ENCODE data around the gene SHLD3. TPM values are rescaled to one million over a fixed set of nuclear protein-coding genes. Genes with fewer than 3 reads are reported as not detected.
A peak's percentile ranks its signal among the peaks of the same experiment; 100 is the strongest.
"Not testable (repeated sequence)": the region's sequence is repeated elsewhere in the genome, so short reads cannot be mapped to it uniquely, and the experiment has no call there.

The SHLD3 gene
- 6.6 TPM for polyA plus RNA-seq (2013)

DNA sequence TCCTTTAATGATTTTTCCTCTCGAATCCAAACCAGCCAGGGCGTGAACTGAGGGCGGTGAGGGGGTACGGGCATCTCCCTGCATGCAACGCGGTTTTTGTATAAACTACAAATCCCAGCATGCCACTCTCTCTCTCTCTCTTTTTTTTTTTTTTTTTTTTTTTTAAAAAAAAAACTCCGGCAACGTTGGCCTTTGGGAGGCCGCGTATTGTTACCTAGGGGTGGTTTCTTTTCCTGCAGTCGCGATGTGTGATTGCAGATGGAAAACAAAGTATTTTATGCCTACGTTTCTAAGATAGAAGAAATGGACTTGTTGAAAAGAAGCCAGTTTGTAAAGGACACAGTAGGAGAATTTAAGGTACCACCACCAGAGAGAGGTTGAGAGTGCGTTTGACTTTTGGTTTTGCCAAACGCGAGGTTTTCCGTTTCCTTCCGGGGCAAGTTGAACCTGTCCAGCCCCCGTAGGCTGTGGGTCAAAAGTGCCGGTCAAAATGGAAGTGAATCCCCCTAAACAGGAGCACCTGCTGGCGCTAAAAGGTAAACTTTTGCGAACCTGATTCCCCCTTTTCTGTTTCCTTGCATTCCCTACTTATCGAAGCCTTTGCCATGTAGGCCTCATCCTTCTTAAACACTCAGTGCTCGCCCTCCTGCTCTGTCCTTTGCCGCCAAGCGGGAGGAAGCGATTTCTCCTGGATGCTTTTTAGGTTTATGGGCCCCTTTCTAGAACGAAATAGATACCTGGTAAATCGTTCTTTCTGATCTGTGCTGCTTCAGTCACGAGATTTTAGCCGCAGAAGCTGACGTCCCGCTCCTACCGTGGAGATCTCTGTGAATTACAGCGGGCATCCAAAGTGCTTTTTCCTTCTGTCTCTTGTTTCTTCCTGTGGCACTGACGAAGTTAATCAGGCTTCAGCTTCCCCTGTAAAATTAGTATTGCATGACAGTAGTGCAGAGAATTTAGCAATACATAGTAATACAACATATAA, at the start of gene SHLD3, which contains the start of gene TRAPPC13:
SHLD3 (plus strand) TSS at position 457 of the 985 bp plus-strand sequence. CDS start 4,561 bp downstream, outside the sequence.
TRAPPC13 (plus strand) TSS at position 457 of the 985 bp plus-strand sequence; CDS start at position 491, 34 bp downstream.
- H3K36me3 ChIP-seq (ENCODE audit: control insufficient read depth in 4 of 4, insufficient read depth in 4 of 4, low read length in 3 of 4), result peaks cover 0 to 8% (median 3%) of the 10 kb centered on the region in 4 experiments
- peak within 1 kb of the TSS; percentile 88 to 93 for H3K27ac ChIP-seq (ENCODE audit: insufficient read depth in 1 of 2, low read depth in 1 of 2, low read length in 2 of 2, poor library complexity in 1 of 2, severe bottlenecking in 2 of 2)
- 0% methylated on average over 26 of the region's 36 CpGs for WGBS (ENCODE audit: insufficient coverage)
- DNase-seq, result peak; percentile 92 to 96 (median 96)
- peak within 1 kb of the TSS; percentile 89 to 100 (median 98) for H3K4me3 ChIP-seq (ENCODE audit: control insufficient read depth in 1 of 7, extremely low read depth in 1 of 7, insufficient read depth in 4 of 7, low read depth in 2 of 7, low read length in 6 of 7)
- peaks cover 20 to 31% (median 25%) of the 10 kb centered on the region in 4 experiments for H3K4me1 ChIP-seq (ENCODE audit: control extremely low read depth in 1 of 4, control insufficient read depth in 4 of 4, insufficient read depth in 4 of 4, low read length in 3 of 4)
- ChIA-PET POLR2A (interaction anchor here (0.9 kb wide), 1 partner anchor 74 kb away, joined by 3 read pairs; no protein-coding TSS in a partner anchor), CTCF (interaction anchor here (1.3 kb wide), 1 partner anchor 17 kb away, joined by 3 read pairs; no protein-coding TSS in a partner anchor)
- no peaks in the 10 kb centered on the region for H3K27me3 ChIP-seq (replicated peaks in 2 of 5; ENCODE audit: control insufficient read depth in 4 of 5, insufficient read depth in 5 of 5, low read length in 4 of 5)
- H3K9me3 ChIP-seq (ENCODE audit: control extremely low read depth in 1 of 5, control insufficient read depth in 4 of 5, insufficient read depth in 2 of 5, low read depth in 1 of 5, low read length in 4 of 5), result no peaks in the 10 kb centered on the region

DNA sequence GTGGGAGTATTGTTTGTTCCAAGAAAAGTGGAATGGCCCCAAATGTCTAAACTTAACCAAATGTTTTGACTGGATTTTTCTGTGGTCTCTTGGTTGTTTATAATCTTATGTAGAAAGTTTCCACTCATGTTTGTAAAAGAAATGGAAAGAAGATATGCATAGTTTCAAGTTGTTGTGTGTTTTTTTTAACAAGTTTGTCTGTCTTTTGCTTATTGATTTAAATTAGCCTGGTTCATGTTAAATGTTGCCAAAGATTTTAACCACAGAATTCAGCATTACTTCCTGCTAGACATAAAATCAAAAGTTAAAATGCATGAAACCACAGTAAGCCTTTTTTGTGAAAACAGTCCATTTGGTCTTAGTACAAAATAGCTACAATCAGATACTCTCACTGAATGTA, 47.7 kb upstream of the SHLD3 start:
- CTCF ChIA-PET, result no interaction called here
- POLR2A ChIA-PET, result no interaction called here
- H3K27ac ChIP-seq (ENCODE audit: insufficient read depth in 1 of 2, low read depth in 1 of 2, low read length in 2 of 2, poor library complexity in 1 of 2, severe bottlenecking in 2 of 2), result no peak overlapping the region
- no peak overlapping the region for H3K4me3 ChIP-seq (ENCODE audit: control insufficient read depth in 1 of 7, extremely low read depth in 1 of 7, insufficient read depth in 4 of 7, low read depth in 2 of 7, low read length in 6 of 7)
- no peaks in the 10 kb centered on the region for H3K9me3 ChIP-seq (ENCODE audit: control extremely low read depth in 1 of 5, control insufficient read depth in 4 of 5, insufficient read depth in 2 of 5, low read depth in 1 of 5, low read length in 4 of 5)
- no peak for DNase-seq
- H3K36me3 ChIP-seq (ENCODE audit: control insufficient read depth in 4 of 4, insufficient read depth in 4 of 4, low read length in 3 of 4), result peaks cover 13 to 50% (median 35%) of the 10 kb centered on the region in 4 experiments
- H3K4me1 ChIP-seq (ENCODE audit: control extremely low read depth in 1 of 4, control insufficient read depth in 4 of 4, insufficient read depth in 4 of 4, low read length in 3 of 4), result no peaks in the 10 kb centered on the region
- no peaks in the 10 kb centered on the region for H3K27me3 ChIP-seq (replicated peaks in 2 of 5; ENCODE audit: control insufficient read depth in 4 of 5, insufficient read depth in 5 of 5, low read length in 4 of 5)

DNA sequence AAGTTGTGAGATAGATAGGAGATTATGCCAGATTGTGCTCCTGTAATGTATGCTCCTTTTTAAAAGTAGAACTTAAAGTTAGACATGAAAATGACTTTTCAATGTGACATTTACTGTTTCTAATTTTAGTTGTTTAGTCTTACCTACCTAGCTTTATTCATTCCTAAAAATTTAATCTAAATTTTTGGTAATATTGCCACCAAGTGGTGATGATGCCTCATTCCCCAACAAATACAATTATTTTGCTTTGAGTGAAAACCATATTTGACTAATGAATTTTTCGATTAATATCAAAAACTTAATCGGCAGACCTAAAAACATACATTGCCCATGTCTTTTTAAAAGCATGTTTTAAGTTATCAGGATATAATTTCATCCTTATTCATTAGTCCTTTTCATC, 36.1 kb upstream of the SHLD3 start:
- WGBS (ENCODE audit: insufficient coverage), result no CpG with 5 or more reads among the region's 2 CpGs
- Histone ChIP-seq H3K9me3 (ENCODE audit: control extremely low read depth in 1 of 5, control insufficient read depth in 4 of 5, insufficient read depth in 2 of 5, low read depth in 1 of 5, low read length in 4 of 5) (no peaks in the 10 kb centered on the region), H3K4me3 (ENCODE audit: control insufficient read depth in 1 of 7, extremely low read depth in 1 of 7, insufficient read depth in 4 of 7, low read depth in 2 of 7, low read length in 6 of 7) (no peak overlapping the region), H3K27me3 (replicated peaks in 2 of 5; ENCODE audit: control insufficient read depth in 4 of 5, insufficient read depth in 5 of 5, low read length in 4 of 5) (no peaks in the 10 kb centered on the region), H3K4me1 (ENCODE audit: control extremely low read depth in 1 of 4, control insufficient read depth in 4 of 4, insufficient read depth in 4 of 4, low read length in 3 of 4) (no peaks in the 10 kb centered on the region), H3K27ac (ENCODE audit: insufficient read depth in 1 of 2, low read depth in 1 of 2, low read length in 2 of 2, poor library complexity in 1 of 2, severe bottlenecking in 2 of 2) (no peak overlapping the region), H3K36me3 (ENCODE audit: control insufficient read depth in 4 of 4, insufficient read depth in 4 of 4, low read length in 3 of 4) (peaks cover 24 to 73% (median 52%) of the 10 kb centered on the region in 4 experiments)
- peak in 1 of 3 donors; percentile 6 for DNase-seq
- POLR2A ChIA-PET, result no interaction called here
- CTCF ChIA-PET, result interaction anchor here (1.3 to 3.2 kb wide), 2 partner anchors 10 to 19 kb away, joined by 5 to 10 read pairs; no protein-coding TSS in a partner anchor

DNA sequence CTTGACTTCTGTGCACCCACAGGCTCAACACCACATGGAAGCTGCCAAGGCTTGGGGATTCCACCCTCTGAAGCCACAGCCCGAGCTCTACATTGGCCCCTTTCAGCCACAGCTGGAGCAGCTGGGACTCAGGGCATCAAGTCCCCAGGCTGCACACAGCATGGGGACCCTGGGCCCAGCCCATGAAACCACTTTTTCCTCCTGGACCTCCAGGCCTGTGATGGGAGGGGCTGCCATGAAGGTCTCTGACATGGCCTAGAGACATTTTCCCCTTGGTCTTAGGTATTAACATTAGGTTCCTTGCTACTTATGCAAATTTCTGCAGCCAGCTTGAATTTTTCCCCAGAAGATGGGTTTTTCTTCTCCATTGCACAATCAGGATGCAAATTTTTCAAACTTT, 23.1 kb upstream of the SHLD3 start:
- Histone ChIP-seq H3K36me3 (ENCODE audit: control insufficient read depth in 4 of 4, insufficient read depth in 4 of 4, low read length in 3 of 4) (peaks cover 32 to 92% (median 44%) of the 10 kb centered on the region in 4 experiments), H3K9me3 (ENCODE audit: control extremely low read depth in 1 of 5, control insufficient read depth in 4 of 5, insufficient read depth in 2 of 5, low read depth in 1 of 5, low read length in 4 of 5) (peaks cover 1 to 25% (median 6%) of the 10 kb centered on the region in 5 experiments)
- POLR2A ChIA-PET; H3K27ac ChIP-seq (ENCODE audit: insufficient read depth in 1 of 2, low read depth in 1 of 2, low read length in 2 of 2, poor library complexity in 1 of 2, severe bottlenecking in 2 of 2); DNase-seq; H3K4me3 ChIP-seq (ENCODE audit: control insufficient read depth in 1 of 7, extremely low read depth in 1 of 7, insufficient read depth in 4 of 7, low read depth in 2 of 7, low read length in 6 of 7); H3K4me1 ChIP-seq (ENCODE audit: control extremely low read depth in 1 of 4, control insufficient read depth in 4 of 4, insufficient read depth in 4 of 4, low read length in 3 of 4); CTCF ChIA-PET; H3K27me3 ChIP-seq (replicated peaks in 2 of 5; ENCODE audit: control insufficient read depth in 4 of 5, insufficient read depth in 5 of 5, low read length in 4 of 5): not testable (repeated sequence)
- WGBS (ENCODE audit: insufficient coverage), result no CpG with 5 or more reads among the region's 1 CpG

DNA sequence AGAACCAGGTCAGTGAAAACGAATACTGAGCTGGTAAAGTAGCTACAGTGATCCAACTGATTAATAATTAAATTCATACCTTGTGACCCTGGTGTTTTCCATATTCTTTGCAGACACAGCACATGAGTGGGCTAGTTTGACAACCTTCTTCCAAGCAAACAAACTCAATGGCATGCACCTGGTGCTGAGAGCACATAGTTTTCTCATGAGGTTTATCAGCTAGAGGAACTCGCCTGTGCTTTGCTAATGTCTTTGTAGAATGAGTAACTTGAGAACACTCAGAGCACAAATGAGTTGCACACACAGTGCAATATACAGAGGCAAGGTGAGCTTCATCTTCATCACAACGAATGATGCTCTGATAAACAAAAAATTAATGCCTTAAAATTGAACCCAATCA, 13.3 kb upstream of the SHLD3 start:
- WGBS (ENCODE audit: insufficient coverage), result 100% methylated on average over 1 of the region's 3 CpGs
- DNase-seq, result no peak
- CTCF ChIA-PET, result interaction anchor here (1.4 kb wide), 1 partner anchor 20 kb away, joined by 3 read pairs; no protein-coding TSS in a partner anchor
- H3K4me1 ChIP-seq (ENCODE audit: control extremely low read depth in 1 of 4, control insufficient read depth in 4 of 4, insufficient read depth in 4 of 4, low read length in 3 of 4), result no peaks in the 10 kb centered on the region
- peaks cover 24 to 80% (median 35%) of the 10 kb centered on the region in 4 experiments for H3K36me3 ChIP-seq (ENCODE audit: control insufficient read depth in 4 of 4, insufficient read depth in 4 of 4, low read length in 3 of 4)
- H3K4me3 ChIP-seq (ENCODE audit: control insufficient read depth in 1 of 7, extremely low read depth in 1 of 7, insufficient read depth in 4 of 7, low read depth in 2 of 7, low read length in 6 of 7), result no peak overlapping the region
- no peaks in the 10 kb centered on the region for H3K27me3 ChIP-seq (replicated peaks in 2 of 5; ENCODE audit: control insufficient read depth in 4 of 5, insufficient read depth in 5 of 5, low read length in 4 of 5)
- H3K27ac ChIP-seq (ENCODE audit: insufficient read depth in 1 of 2, low read depth in 1 of 2, low read length in 2 of 2, poor library complexity in 1 of 2, severe bottlenecking in 2 of 2), result no peak overlapping the region
- POLR2A ChIA-PET, result no interaction called here
- no peaks in the 10 kb centered on the region for H3K9me3 ChIP-seq (ENCODE audit: control extremely low read depth in 1 of 5, control insufficient read depth in 4 of 5, insufficient read depth in 2 of 5, low read depth in 1 of 5, low read length in 4 of 5)

- H3K9me3 ChIP-seq (ENCODE audit: control extremely low read depth in 1 of 5, control insufficient read depth in 4 of 5, insufficient read depth in 2 of 5, low read depth in 1 of 5, low read length in 4 of 5), result no peaks in the 10 kb centered on the region
- no peaks in the 10 kb centered on the region for H3K4me1 ChIP-seq (ENCODE audit: control extremely low read depth in 1 of 4, control insufficient read depth in 4 of 4, insufficient read depth in 4 of 4, low read length in 3 of 4)
- no peaks in the 10 kb centered on the region for H3K27me3 ChIP-seq (replicated peaks in 2 of 5; ENCODE audit: control insufficient read depth in 4 of 5, insufficient read depth in 5 of 5, low read length in 4 of 5)
- ChIA-PET POLR2A (no interaction called here), CTCF (interaction anchor here (1.4 kb wide), 1 partner anchor 20 kb away, joined by 3 read pairs; no protein-coding TSS in a partner anchor)
- no peak overlapping the region for H3K27ac ChIP-seq (ENCODE audit: insufficient read depth in 1 of 2, low read depth in 1 of 2, low read length in 2 of 2, poor library complexity in 1 of 2, severe bottlenecking in 2 of 2)
- H3K4me3 ChIP-seq (ENCODE audit: control insufficient read depth in 1 of 7, extremely low read depth in 1 of 7, insufficient read depth in 4 of 7, low read depth in 2 of 7, low read length in 6 of 7), result no peak overlapping the region
- WGBS (ENCODE audit: insufficient coverage), result 100% methylated on average over 1 of the region's 4 CpGs
- DNase-seq, result no peak
- peaks cover 21 to 75% (median 30%) of the 10 kb centered on the region in 4 experiments for H3K36me3 ChIP-seq (ENCODE audit: control insufficient read depth in 4 of 4, insufficient read depth in 4 of 4, low read length in 3 of 4)
These were observed 12.4 kb upstream of the SHLD3 start for GRCh38 chr5:65612298-65612907.
